ENCODE measurements around the gene CHRNA9.

CHRNA9 gene

DNA sequence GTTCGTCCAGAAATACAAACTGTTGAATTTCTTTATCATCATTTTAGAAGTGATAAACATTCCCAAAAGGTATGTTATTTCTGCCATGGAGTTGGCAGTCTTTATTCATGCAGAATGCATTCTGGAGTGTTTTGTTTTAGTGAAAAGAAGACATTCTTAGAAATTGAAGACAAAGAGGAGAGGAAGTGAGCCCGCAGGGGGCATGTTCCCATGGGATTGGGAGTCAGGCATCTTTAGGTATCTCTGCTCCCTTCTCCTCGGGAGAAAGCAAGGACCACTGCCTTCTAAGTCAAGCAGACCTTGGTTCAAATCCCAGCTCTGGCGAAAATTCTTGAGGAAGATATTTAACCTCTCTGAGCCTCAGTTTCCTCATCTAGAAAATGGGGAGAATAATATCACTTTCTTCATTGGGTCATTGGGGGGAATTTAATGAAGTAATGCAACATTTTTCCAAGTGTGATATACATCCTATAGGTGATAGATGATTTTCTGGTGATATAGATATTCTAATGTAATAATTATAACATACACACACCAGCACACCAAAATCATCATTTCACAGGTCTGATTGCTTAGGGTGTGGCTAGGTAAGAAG, 26.5 kb upstream of the CHRNA9 start:
- no peak for DNase-seq (ENCODE audit: low spot score)

GRCh38 chr4:40309250-40309774, 25.8 kb upstream of the CHRNA9 start:
- DNase-seq (ENCODE audit: low spot score) = peak; percentile 79

DNA sequence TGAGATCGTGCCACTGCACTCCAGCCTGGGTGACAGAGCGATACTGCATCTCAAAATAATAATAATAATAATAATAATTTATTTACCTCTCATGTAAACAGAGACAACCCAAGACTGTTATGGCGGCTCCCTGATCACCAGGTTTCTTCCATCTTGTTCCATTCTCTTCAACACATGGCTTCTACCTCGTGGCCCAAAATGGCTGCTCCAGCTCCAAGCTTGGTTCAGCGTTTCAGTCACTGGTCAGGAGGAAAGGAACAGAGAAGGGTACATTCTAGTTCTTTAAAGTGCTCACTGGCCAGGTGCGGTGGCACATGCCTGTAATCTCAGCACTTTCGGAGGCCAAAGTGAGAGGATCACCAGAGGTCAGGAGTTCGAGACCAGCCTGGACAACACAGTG, 24.9 kb upstream of the CHRNA9 start:
- DNase-seq (ENCODE audit: low spot score) = no peak

- DNase-seq (ENCODE audit: low spot score) = no peak
These were observed 23.3 kb upstream of the CHRNA9 start for GRCh38 chr4:40311811-40312346.

DNA sequence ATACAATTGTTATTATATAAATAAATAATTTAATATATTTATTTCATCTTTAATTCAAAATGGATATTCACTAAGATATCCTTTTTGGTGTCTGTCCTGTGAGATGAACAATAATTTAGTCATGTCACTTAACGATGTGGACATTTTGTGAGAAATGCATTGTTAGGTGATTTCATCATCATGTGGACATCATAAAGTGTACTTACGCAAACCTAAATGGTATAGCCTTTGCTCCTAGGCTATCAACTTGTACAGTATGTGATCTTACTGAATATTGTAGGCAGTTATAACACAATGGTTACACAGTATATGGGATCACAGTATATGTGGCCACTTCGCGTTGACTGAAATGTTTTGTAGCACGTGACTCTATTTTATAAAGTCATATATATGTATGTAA, 20.2 kb upstream of the CHRNA9 start:
- DNase-seq (ENCODE audit: low spot score) = no peak

GRCh38 chr4:40316333-40316781, 18.8 kb upstream of the CHRNA9 start:
- DNase-seq (ENCODE audit: low spot score) = peak; percentile 73

GRCh38 chr4:40316782-40317635, 18.1 kb upstream of the CHRNA9 start:
- DNase-seq (ENCODE audit: low spot score) = peak; percentile 74

GRCh38 chr4:40317916-40318658, 17.0 kb upstream of the CHRNA9 start:
- DNase-seq (ENCODE audit: low spot score) = no peak

GRCh38 chr4:40321574-40322275, 13.4 kb upstream of the CHRNA9 start:
- peak; percentile 34 for DNase-seq (ENCODE audit: low spot score)

- no peak for DNase-seq (ENCODE audit: low spot score)
These were observed 12.3 kb upstream of the CHRNA9 start for GRCh38 chr4:40322811-40323210.

- no peak for DNase-seq (ENCODE audit: low spot score)
These were observed 11.3 kb upstream of the CHRNA9 start for GRCh38 chr4:40323866-40324265.

- peak; percentile 71 for DNase-seq (ENCODE audit: low spot score)
These were observed 9.6 kb upstream of the CHRNA9 start for GRCh38 chr4:40325406-40326019.

GRCh38 chr4:40327340-40327739, 7.8 kb upstream of the CHRNA9 start:
- no peak for DNase-seq (ENCODE audit: low spot score)

GRCh38 chr4:40328383-40328782, 6.8 kb upstream of the CHRNA9 start:
- no peak for DNase-seq (ENCODE audit: low spot score)

GRCh38 chr4:40329805-40330204, 5.3 kb upstream of the CHRNA9 start:
- DNase-seq (ENCODE audit: low spot score) = no peak

GRCh38 chr4:40330536-40330935, 4.6 kb upstream of the CHRNA9 start:
- DNase-seq (ENCODE audit: low spot score) = no peak

DNA sequence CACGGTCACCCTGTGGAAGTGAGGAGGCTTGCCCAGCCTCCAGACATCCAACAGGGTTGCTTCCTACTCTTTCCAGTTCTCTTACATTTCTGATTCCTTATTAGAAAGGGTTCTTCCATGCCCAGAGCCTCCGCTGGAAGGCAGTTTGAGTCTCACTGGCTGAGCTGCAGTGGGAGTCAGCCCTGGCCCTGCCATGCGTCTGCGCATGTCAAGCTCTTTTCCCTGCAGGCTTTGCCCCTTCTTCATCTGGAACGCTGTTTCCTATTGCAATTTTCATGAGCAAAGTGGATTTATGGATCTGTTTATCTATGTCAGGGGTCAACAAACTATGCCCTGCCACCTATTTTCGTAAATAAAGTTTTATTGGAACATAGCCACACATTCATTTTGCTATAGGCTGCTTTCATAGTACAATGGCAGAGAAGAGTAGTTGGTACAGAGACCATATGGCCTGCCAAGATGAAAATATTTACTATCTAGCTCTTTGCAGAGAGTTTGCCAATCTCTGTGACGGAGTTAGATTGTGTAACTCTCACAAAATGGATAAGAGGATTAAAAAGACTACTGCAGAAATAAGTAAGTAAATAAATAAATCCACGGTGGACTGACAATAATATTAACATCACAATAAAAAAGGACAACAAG, 3.9 kb upstream of the CHRNA9 start:
- no peak for DNase-seq (ENCODE audit: low spot score)

- DNase-seq (ENCODE audit: low spot score) = no peak
These were observed 3.2 kb upstream of the CHRNA9 start for GRCh38 chr4:40331961-40332360.

DNA sequence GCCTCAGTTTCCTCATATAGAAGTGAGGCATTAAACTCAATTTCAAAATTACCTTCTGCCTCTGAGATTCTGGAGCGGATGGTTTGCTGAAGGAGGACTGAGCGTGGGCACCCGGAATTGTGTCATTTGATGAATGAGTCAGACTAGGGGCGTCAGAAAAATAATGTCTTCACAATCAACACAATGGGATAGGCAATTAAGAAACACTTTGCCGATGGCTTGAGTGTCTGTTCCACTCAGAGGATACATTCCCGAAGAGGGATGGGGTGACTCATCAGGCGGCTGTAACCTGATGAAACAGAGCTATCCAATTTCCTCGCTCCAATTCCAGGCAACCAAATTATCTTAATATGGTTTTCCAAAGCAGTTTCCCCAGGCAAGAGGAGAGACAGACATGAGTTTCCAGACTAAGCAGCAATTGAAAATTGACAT, 1.2 kb upstream of the CHRNA9 start:
- peak; percentile 82 for DNase-seq (ENCODE audit: low spot score)

- DNase-seq (ENCODE audit: low spot score) = peak; percentile 74
These were observed 377 bp downstream of the CHRNA9 start for GRCh38 chr4:40335525-40335894.

GRCh38 chr4:40337051-40337450, 1.9 kb downstream of the CHRNA9 start:
- no peak for DNase-seq (ENCODE audit: low spot score)

Measured in AG08395 (cell line).